Right lobe of liver (tissue), 6 donors: ENCODE results near the gene TCP11L2. TPM values are rescaled to one million over a fixed set of nuclear protein-coding genes. Genes with fewer than 3 reads are reported as not detected.

ENCODE experiments used
- ATAC-seq, 4 donors: fragments of 200-7000 bp; cut with Tn5 transposase; one replicate each; pipeline ENCODE4 v1.9.1; 2020; ENCODE audit warnings: mild to moderate bottlenecking in 4 of 4, moderate library complexity in 4 of 4
- DNase-seq, 3 donors: peaks; one replicate each; pipeline ENCODE4 v3.0.0-alpha.2; 2020
- H3K27ac ChIP-seq, 3 donors: fragments of 200-600 bp; one replicate each; pipeline ENCODE4 v1.8.0; 2022
- H3K27me3 ChIP-seq, 2 donors: fragments of 200-600 bp; one replicate each; pipeline ENCODE4 v1.8.0; 2022
- H3K36me3 ChIP-seq, 4 donors: fragments of 200-600 bp; sonication (generic) in 1 of 4; one replicate each; pipeline versions ENCODE4 v1.5.1 to v1.8.0; 2017 to 2022; ENCODE audit warnings: control low read depth in 1 of 4
- H3K4me1 ChIP-seq, 4 donors: fragments of 200-600 bp; sonication (generic) in 1 of 4; one replicate each; pipeline versions ENCODE4 v1.5.1 to v1.8.0; 2017 to 2022; ENCODE audit warnings: control low read depth in 1 of 4
- H3K4me3 ChIP-seq, 3 donors: fragments of 200-600 bp; one replicate each; pipeline ENCODE4 v1.8.0; 2022
- H3K9me3 ChIP-seq, 4 donors: fragments of 200-600 bp; sonication (generic) in 1 of 4; one replicate each; pipeline versions ENCODE4 v1.5.1 to v1.8.0; 2017 to 2022; ENCODE audit warnings: control low read depth in 1 of 4
- CTCF ChIP-seq, 4 donors: fragments of 200-600 bp in 3 of 4; fragments of 450-650 bp in 1 of 4; IDR thresholded peaks; one replicate each; pipeline versions ENCODE4 v1.5.1 to v1.8.0; 2016 to 2022; ENCODE audit warnings: antibody characterized with exemption in 4 of 4, mild to moderate bottlenecking in 2 of 4
- POLR2A ChIP-seq: fragments of 450-650 bp; IDR thresholded peaks from one replicate; pipeline ENCODE4 v1.6.1; 2017; ENCODE audit warnings: antibody characterized with exemption, mild to moderate bottlenecking
- WGBS: methylation state at CpG from one replicate; pipeline ENCODE4 v1.1.6; 2018; ENCODE audit warnings: low coverage, low lambda C conversion rate; ENCODE audit not compliant: insufficient coverage; ENCODE audit errors: missing lambda C conversion rate; 5-methylcytosine and 5-hydroxymethylcytosine counted together
- intact Hi-C, 2 donors: fragments of 100-400 bp; cut with DNase I; formaldehyde crosslinking; loops; one replicate each; pipeline versions ENCODE4 v1.11.2 to v1.14.1; 2022
- long read RNA-seq: library from polyadenylated mRNA; unstranded; transcript quantifications from one replicate; pipeline ENCODE4 v2.0.0, GENCODE V29; 2019
- total RNA-seq, 6 experiments: library from RNA; depleted of rRNA in 2 of 6; stranded (reverse); fragments of >200 nt in 2 of 6; fragmentation: NEBNext Ultra II Directional in 3 of 6; extraction: Animal tissue kit (Norgen Biotek cat#: 25700) in 3 of 6; gene quantifications; one replicate each; pipeline versions ENCODE4 v1.1.0 to v1.2.4, GENCODE V29; 2016 to 2023
- donor health status: DM: no; HTN: yes; CAD: no.
- donor health status: DM: no; HTN: no; CAD: no.
- donor health status: DM: no; HTN: no; CAD: no.
- donor health status: DM: no; HTN: yes; CAD: no.
- donor health status: DM: no; HTN: yes; CAD: no.

TCP11L2 gene
- 10 to 100 TPM in 3 of 6 experiments, 1 to 10 TPM in 3; 7.3 to 14.2 (median 10.5) TPM for total RNA-seq
- long read RNA-seq, partial matches to known transcripts = 2 of 2 reads
- long read RNA-seq, other reads (novel, unspliced or antisense) = 0 of 2 reads

GRCh38 chr12:106302401-106303201 is at the start of gene TCP11L2:
TCP11L2 (plus strand) TSS chr12:106302733; CDS start chr12:106311076, 8,343 bp downstream.
- Histone ChIP-seq H3K9me3 (no peaks in the 10 kb centered on the region), H3K36me3 (no peaks in the 10 kb centered on the region), H3K4me3 (peak within 1 kb of the TSS; percentile 65 to 93 (median 83)), H3K4me1 (peaks cover 0 to 14% (median 5%) of the 10 kb centered on the region in 4 donors), H3K27ac (peak within 1 kb of the TSS; percentile 97 to 98 (median 97)), H3K27me3 (no peaks in the 10 kb centered on the region)
- TF ChIP-seq POLR2A (no peak), CTCF (IDR thresholded peaks at IDR 0.05) (no peak)
- WGBS = no CpG with 5 or more reads among the region's 76 CpGs
- DNase-seq (peak; percentile 91 to 93 (median 92)), ATAC-seq (peak; percentile 88 to 94 (median 91))
- intact Hi-C loops = no loop called here

GRCh38 chr12:106254724-106255123 is 47.8 kb upstream of the TCP11L2 start:
- intact Hi-C loops = no loop called here
- no peaks in the 10 kb centered on the region for H3K27me3 ChIP-seq
- no peaks in the 10 kb centered on the region for H3K36me3 ChIP-seq
- H3K9me3 ChIP-seq = no peaks in the 10 kb centered on the region
- H3K4me3 ChIP-seq = no peak overlapping the region
- H3K27ac ChIP-seq = no peak overlapping the region
- no peak for TF ChIP-seq POLR2A
- TF ChIP-seq CTCF (IDR thresholded peaks at IDR 0.05) = no peak
- WGBS = 93% methylated on average over 3 of the region's 3 CpGs
- no peak for ATAC-seq
- peak in 1 of 3 donors; percentile 13 for DNase-seq
- no peaks in the 10 kb centered on the region for H3K4me1 ChIP-seq

GRCh38 chr12:106255493-106255892 is 47.0 kb upstream of the TCP11L2 start:
- Histone ChIP-seq H3K4me1 (no peaks in the 10 kb centered on the region), H3K36me3 (no peaks in the 10 kb centered on the region), H3K27ac (no peak overlapping the region), H3K9me3 (no peaks in the 10 kb centered on the region), H3K4me3 (no peak overlapping the region), H3K27me3 (no peaks in the 10 kb centered on the region)
- intact Hi-C loops = no loop called here
- DNase-seq (no peak), ATAC-seq (no peak)
- WGBS = 91% methylated on average over 3 of the region's 3 CpGs
- TF ChIP-seq CTCF (IDR thresholded peaks at IDR 0.05) (no peak), POLR2A (no peak)

GRCh38 chr12:106255952-106256351 is 46.6 kb upstream of the TCP11L2 start:
- intact Hi-C loops = no loop called here
- TF ChIP-seq POLR2A (no peak), CTCF (IDR thresholded peaks at IDR 0.05) (no peak)
- H3K4me1 ChIP-seq = no peaks in the 10 kb centered on the region

More at GRCh38 chr12:106255952-106256351, 46.6 kb upstream of the TCP11L2 start:
- H3K27me3 ChIP-seq = no peaks in the 10 kb centered on the region
- no peaks in the 10 kb centered on the region for H3K9me3 ChIP-seq
- DNase-seq = peak in 1 of 3 donors; percentile 7
- H3K4me3 ChIP-seq = no peak overlapping the region
- H3K36me3 ChIP-seq = no peaks in the 10 kb centered on the region
- no peak for ATAC-seq
- 70% methylated on average over 5 of the region's 5 CpGs for whole genome bisulfite sequencing
- H3K27ac ChIP-seq = no peak overlapping the region
